A673 (cell line): ENCODE measurements around the gene DNAI2. TPM values are rescaled to one million over a fixed set of nuclear protein-coding genes. Genes with fewer than 3 reads are reported as not detected.

ENCODE experiments used
- BruUV-seq: library from RNA; stranded (reverse); fragments of 400-500 nt; replicated peaks from 2 replicates; lab custom pipeline; 2021; lab: Mats Ljungman, UMichigan
- CTCF ChIA-PET: fragments of 300-600 bp; sonication (Branson Sonifier 250); formaldehyde crosslinking; loops from one replicate; lab custom pipeline; 2022; ENCODE audit warnings: antibody characterized with exemption; lab: Charles Lee
- POLR2A ChIA-PET: fragments of 300-600 bp; sonication (Branson Sonifier 250); formaldehyde crosslinking; loops from one replicate; lab custom pipeline; 2022; ENCODE audit warnings: antibody characterized with exemption; ENCODE audit not compliant: low non-redundant PET; lab: Charles Lee
- DNase-seq: peaks from one replicate; pipeline ENCODE4 v3.0.0-alpha.2; 2015; ENCODE audit warnings: low spot score
- H3K27ac ChIP-seq: fragments of 200-600 bp; sonication (generic); 2 replicates; pipeline ENCODE4 v1.5.1; 2016; ENCODE audit warnings: mixed run types, low read depth, mild to moderate bottlenecking, mixed read lengths, antibody characterized with exemption, low read length; ENCODE audit not compliant: poor library complexity, severe bottlenecking
- H3K27me3 ChIP-seq: fragments of 200-600 bp; sonication (generic); replicated peaks from 2 replicates; pipeline ENCODE4 v1.6.1; 2017; ENCODE audit warnings: mixed run types, low read depth, mild to moderate bottlenecking, mixed read lengths, antibody characterized with exemption, low read length; ENCODE audit not compliant: insufficient read depth, poor library complexity
- H3K36me3 ChIP-seq: fragments of 200-600 bp; sonication (generic); 2 replicates; pipeline ENCODE4 v1.6.1; 2016; ENCODE audit warnings: mixed run types, mild to moderate bottlenecking, mixed read lengths, antibody characterized with exemption, low read length; ENCODE audit not compliant: insufficient read depth, poor library complexity, severe bottlenecking
- H3K4me1 ChIP-seq: fragments of 200-600 bp; sonication (generic); 2 replicates; pipeline ENCODE4 v1.6.1; 2017; ENCODE audit warnings: mixed run types, mild to moderate bottlenecking, mixed read lengths, antibody characterized with exemption, low read length; ENCODE audit not compliant: insufficient read depth, poor library complexity, severe bottlenecking
- H3K4me3 ChIP-seq: fragments of 200-600 bp; sonication (generic); 2 replicates; pipeline ENCODE4 v1.5.1; 2016; ENCODE audit warnings: low read depth, mixed run types, mild to moderate bottlenecking, mixed read lengths, low read length; ENCODE audit not compliant: poor library complexity, severe bottlenecking
- H3K9me3 ChIP-seq: fragments of 200-600 bp; sonication (generic); 2 replicates; pipeline ENCODE4 v1.6.1; 2016; ENCODE audit warnings: mixed run types, low read depth, mild to moderate bottlenecking, mixed read lengths, antibody characterized with exemption, low read length; ENCODE audit not compliant: poor library complexity, severe bottlenecking
- EZH2 ChIP-seq: fragments of 200-600 bp; sonication (generic); IDR thresholded peaks from 2 replicates; pipeline ENCODE4 v1.6.1; 2017; ENCODE audit warnings: borderline replicate concordance, low read depth, mild to moderate bottlenecking, mixed read lengths, antibody characterized with exemption, low read length; ENCODE audit not compliant: poor library complexity, severe bottlenecking
- intact Hi-C: fragments of 100-400 bp; cut with micrococcal nuclease; formaldehyde crosslinking; loops from one replicate; pipeline ENCODE4 v1.10.0; 2022; ENCODE audit not compliant: unreplicated experiment
- total RNA-seq: library from RNA; stranded (reverse); gene quantifications from 2 replicates; pipeline ENCODE4 v1.2.3, GENCODE V29; 2021
- TF ChIP-seq, protein P1 (sequence below): fragments of 300-800, 200-600 bp; sonication (generic); conservative IDR thresholded peaks from 2 replicates; pipeline ENCODE4 v1.5.1; 2017; ENCODE audit warnings: low read depth, mild to moderate bottlenecking, antibody characterized with exemption, low read length, moderate library complexity, mixed read lengths

Gene DNAI2
- total RNA-seq, 1 experiment from 2014 or later, result not detected

DNA sequence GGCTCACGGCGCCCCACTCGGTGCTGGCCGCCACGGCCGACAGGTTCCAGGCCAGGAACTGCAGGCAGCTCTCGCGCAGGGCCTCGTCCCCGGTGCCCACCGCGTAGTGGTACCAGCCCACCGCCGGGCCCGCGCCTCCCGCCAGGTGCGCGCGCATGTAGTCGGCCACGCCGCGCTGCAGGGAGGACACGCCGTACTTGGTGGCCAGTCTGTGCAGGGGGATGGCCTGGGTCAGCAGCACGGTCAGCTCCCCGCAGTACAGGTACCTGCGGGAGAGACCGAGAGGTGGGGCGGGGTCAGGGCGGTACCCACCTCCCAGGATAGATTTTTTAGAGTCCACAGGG is 83.4 kb downstream of the DNAI2 start:
- DNase-seq, result no peak
- intact Hi-C loops, result loop anchor here (10.0 kb wide), 1 partner anchor 53 kb away; no protein-coding TSS in a partner anchor
- CTCF ChIA-PET, result interaction anchor here (0.6 kb wide), 1 partner anchor 122 kb away, joined by 4 read pairs; no protein-coding TSS in a partner anchor

DNA sequence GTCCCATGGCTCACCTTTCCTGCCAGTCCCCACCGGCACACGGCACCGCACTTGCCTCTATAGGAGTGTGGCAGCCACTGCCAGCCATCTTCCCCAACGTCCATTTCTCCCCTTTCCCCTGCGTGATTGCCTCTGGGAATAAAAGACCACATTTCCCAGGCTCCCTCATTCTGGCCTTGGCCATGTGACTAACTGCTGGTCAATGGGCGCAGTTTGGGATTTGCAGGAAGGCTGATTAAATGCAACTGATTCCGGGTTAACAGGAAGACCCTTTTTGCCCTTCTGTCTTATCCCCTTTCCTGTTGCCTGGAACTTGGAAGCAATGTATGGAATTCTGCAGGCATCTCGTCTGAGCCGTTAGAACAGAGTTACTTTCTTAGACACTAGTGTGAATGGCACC is 84.7 kb downstream of the DNAI2 start:
- Histone ChIP-seq H3K27me3 (peaks cover 27% of the 10 kb centered on the region), H3K9me3 (no peaks in the 10 kb centered on the region), H3K4me1 (peaks cover 25% of the 10 kb centered on the region), H3K36me3 (no peaks in the 10 kb centered on the region), H3K4me3 (no peak overlapping the region), H3K27ac (no peak overlapping the region)
- no peak for DNase-seq
- BruUV-seq, result no TSS peak
- no peak for TF ChIP-seq EZH2
- TF ChIP-seq, protein P1, sequence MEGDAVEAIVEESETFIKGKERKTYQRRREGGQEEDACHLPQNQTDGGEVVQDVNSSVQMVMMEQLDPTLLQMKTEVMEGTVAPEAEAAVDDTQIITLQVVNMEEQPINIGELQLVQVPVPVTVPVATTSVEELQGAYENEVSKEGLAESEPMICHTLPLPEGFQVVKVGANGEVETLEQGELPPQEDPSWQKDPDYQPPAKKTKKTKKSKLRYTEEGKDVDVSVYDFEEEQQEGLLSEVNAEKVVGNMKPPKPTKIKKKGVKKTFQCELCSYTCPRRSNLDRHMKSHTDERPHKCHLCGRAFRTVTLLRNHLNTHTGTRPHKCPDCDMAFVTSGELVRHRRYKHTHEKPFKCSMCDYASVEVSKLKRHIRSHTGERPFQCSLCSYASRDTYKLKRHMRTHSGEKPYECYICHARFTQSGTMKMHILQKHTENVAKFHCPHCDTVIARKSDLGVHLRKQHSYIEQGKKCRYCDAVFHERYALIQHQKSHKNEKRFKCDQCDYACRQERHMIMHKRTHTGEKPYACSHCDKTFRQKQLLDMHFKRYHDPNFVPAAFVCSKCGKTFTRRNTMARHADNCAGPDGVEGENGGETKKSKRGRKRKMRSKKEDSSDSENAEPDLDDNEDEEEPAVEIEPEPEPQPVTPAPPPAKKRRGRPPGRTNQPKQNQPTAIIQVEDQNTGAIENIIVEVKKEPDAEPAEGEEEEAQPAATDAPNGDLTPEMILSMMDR, result no peak
- ChIA-PET CTCF (interaction anchor here (0.5 kb wide), 1 partner anchor 144 kb away, joined by 5 read pairs; no protein-coding TSS in a partner anchor), POLR2A (no interaction called here)
- intact Hi-C loops, result loop anchor here (10.0 kb wide), 1 partner anchor 54 kb away; no protein-coding TSS in a partner anchor

More for the DNA sequence above, 83.4 kb downstream of the DNAI2 start:
- TF ChIP-seq, protein P1, result no peak
- TF ChIP-seq EZH2, result no peak
- Histone ChIP-seq H3K36me3 (no peaks in the 10 kb centered on the region), H3K27ac (no peak overlapping the region), H3K9me3 (no peaks in the 10 kb centered on the region), H3K27me3 (peaks cover 39% of the 10 kb centered on the region), H3K4me3 (peak overlapping the region; percentile 26), H3K4me1 (peaks cover 16% of the 10 kb centered on the region)
- BruUV-seq, result no TSS peak
- POLR2A ChIA-PET, result no interaction called here

DNA sequence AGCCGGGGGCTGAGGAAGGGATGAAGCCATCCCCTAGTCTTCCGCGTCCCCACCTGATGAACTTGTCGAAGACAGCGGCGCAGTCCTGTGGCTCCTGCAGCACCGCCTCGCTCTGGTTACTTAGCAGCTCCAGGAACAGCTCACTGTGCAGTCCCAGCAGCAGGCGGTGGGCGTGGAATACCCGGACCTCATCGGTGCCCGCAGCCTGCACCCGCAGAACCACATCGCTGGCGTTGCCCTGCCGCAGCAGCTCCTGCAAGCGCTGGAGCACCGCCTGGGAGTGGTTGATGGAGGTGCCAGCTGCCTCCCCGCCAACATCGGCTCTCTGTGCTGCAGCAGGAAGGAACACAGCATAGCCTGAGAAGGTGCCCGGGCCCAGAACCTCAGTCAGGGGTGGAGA is 85.9 kb downstream of the DNAI2 start:
- POLR2A ChIA-PET, result no interaction called here
- TF ChIP-seq, protein P1, result no peak
- no peak for TF ChIP-seq EZH2
- CTCF ChIA-PET, result interaction anchor here (0.6 kb wide), 1 partner anchor 8 kb away, joined by 3 read pairs; no protein-coding TSS in a partner anchor
- Histone ChIP-seq H3K27me3 (peaks cover 24% of the 10 kb centered on the region), H3K27ac (no peak overlapping the region), H3K4me3 (no peak overlapping the region), H3K36me3 (no peaks in the 10 kb centered on the region), H3K9me3 (no peaks in the 10 kb centered on the region), H3K4me1 (peaks cover 25% of the 10 kb centered on the region)
- no peak for DNase-seq
- intact Hi-C loops, result loop anchor here (10.0 kb wide), 2 partner anchors 55 to 245 kb away; no protein-coding TSS in a partner anchor
- no TSS peak for BruUV-seq
